ENCODE results near the gene CHCHD3.

The CHCHD3 gene

GRCh38 chr7:132773527-132773956 lies 308.3 kb downstream of the CHCHD3 start:
- TF ChIP-seq CTCF (IDR thresholded peaks at IDR 0.05; ENCODE audit: low read depth, low read length), result no peak
- H3K4me3 ChIP-seq (ENCODE audit: low read depth, low read length), result no peak overlapping the region

- no peak overlapping the region for H3K4me3 ChIP-seq (ENCODE audit: low read depth, low read length)
- TF ChIP-seq CTCF (IDR thresholded peaks at IDR 0.05; ENCODE audit: low read depth, low read length), result no peak
These were observed 310.6 kb downstream of the CHCHD3 start for GRCh38 chr7:132771301-132771730.

- H3K4me3 ChIP-seq (ENCODE audit: low read depth, low read length), result no peak overlapping the region
- no peak for TF ChIP-seq CTCF (IDR thresholded peaks at IDR 0.05; ENCODE audit: low read depth, low read length)
These were observed 311.8 kb downstream of the CHCHD3 start for GRCh38 chr7:132770055-132770454.

GRCh38 chr7:132769280-132769679 lies 312.6 kb downstream of the CHCHD3 start:
- no peak for TF ChIP-seq CTCF (IDR thresholded peaks at IDR 0.05; ENCODE audit: low read depth, low read length)
- H3K4me3 ChIP-seq (ENCODE audit: low read depth, low read length), result no peak overlapping the region

GRCh38 chr7:132768099-132768498 lies 313.8 kb downstream of the CHCHD3 start:
- TF ChIP-seq CTCF (IDR thresholded peaks at IDR 0.05; ENCODE audit: low read depth, low read length), result no peak
- H3K4me3 ChIP-seq (ENCODE audit: low read depth, low read length), result no peak overlapping the region

- H3K4me3 ChIP-seq (ENCODE audit: low read depth, low read length), result no peak overlapping the region
- no peak for TF ChIP-seq CTCF (IDR thresholded peaks at IDR 0.05; ENCODE audit: low read depth, low read length)
These were observed 314.5 kb downstream of the CHCHD3 start for GRCh38 chr7:132767378-132767777.

GRCh38 chr7:132766660-132767059 lies 315.2 kb downstream of the CHCHD3 start:
- no peak for TF ChIP-seq CTCF (IDR thresholded peaks at IDR 0.05; ENCODE audit: low read depth, low read length)

More at GRCh38 chr7:132766660-132767059, 315.2 kb downstream of the CHCHD3 start:
- no peak overlapping the region for H3K4me3 ChIP-seq (ENCODE audit: low read depth, low read length)
